GM19467 (cell line): Measurements from ENCODE around the gene MYO7B.
"Not testable (repeated sequence)": the region's sequence is repeated elsewhere in the genome, so short reads cannot be mapped to it uniquely, and the experiment has no call there.

Experiments
- ATAC-seq: cut with Tn5 transposase; IDR thresholded peaks from one replicate; pipeline ENCODE4 v1.9.1; 2021; ENCODE audit warnings: mild to moderate bottlenecking, moderate library complexity; ENCODE audit not compliant: unreplicated experiment

The MYO7B gene

GRCh38 chr2:127572352-127572751, 36.9 kb downstream of the MYO7B start:
- ATAC-seq, result not testable (repeated sequence)

GRCh38 chr2:127572841-127573240, 37.4 kb downstream of the MYO7B start:
- ATAC-seq, result no peak

GRCh38 chr2:127573298-127573697, 37.8 kb downstream of the MYO7B start:
- no peak for ATAC-seq

- ATAC-seq, result no peak
Measured at GRCh38 chr2:127573771-127574170, 38.3 kb downstream of the MYO7B start.

- no peak for ATAC-seq
Measured at GRCh38 chr2:127574656-127575055, 39.2 kb downstream of the MYO7B start.

- no peak for ATAC-seq
Measured at GRCh38 chr2:127575185-127575765, 39.8 kb downstream of the MYO7B start.

- ATAC-seq, result no peak
Measured at GRCh38 chr2:127575941-127576432, 40.5 kb downstream of the MYO7B start.

- no peak for ATAC-seq
Measured at GRCh38 chr2:127576433-127577207, 41.1 kb downstream of the MYO7B start.

GRCh38 chr2:127577208-127577475, 41.7 kb downstream of the MYO7B start:
- ATAC-seq, result no peak

GRCh38 chr2:127577503-127577902, 42.0 kb downstream of the MYO7B start:
- ATAC-seq, result no peak

- no peak for ATAC-seq
Measured at GRCh38 chr2:127577973-127578372, 42.5 kb downstream of the MYO7B start.

- no peak for ATAC-seq
Measured at GRCh38 chr2:127578411-127578810, 42.9 kb downstream of the MYO7B start.

GRCh38 chr2:127579231-127579630, 43.7 kb downstream of the MYO7B start:
- no peak for ATAC-seq

GRCh38 chr2:127580167-127581049, 44.9 kb downstream of the MYO7B start:
- ATAC-seq, result no peak

GRCh38 chr2:127581050-127581345, 45.5 kb downstream of the MYO7B start:
- ATAC-seq, result no peak

- no peak for ATAC-seq
Measured at GRCh38 chr2:127581516-127582490, 46.3 kb downstream of the MYO7B start.

GRCh38 chr2:127582863-127583861, 47.7 kb downstream of the MYO7B start:
- no peak for ATAC-seq

GRCh38 chr2:127584047-127584446, 48.6 kb downstream of the MYO7B start:
- ATAC-seq, result no peak

- ATAC-seq, result no peak
Measured at GRCh38 chr2:127584516-127585033, 49.1 kb downstream of the MYO7B start.
